HepG2 (cell line): ENCODE measurements around the gene SP140L. TPM values are rescaled to one million over a fixed set of nuclear protein-coding genes. Genes with fewer than 3 reads are reported as not detected.

ENCODE experiments used
- CBX2 ChIP-seq, 2 experiments: fragments of 200-600 bp in 1 of 2; sonication (generic); formaldehyde crosslinking in 1 of 2; IDR thresholded peaks; 2 replicates each; pipeline versions ENCODE4 v1.7.0 to v1.8.1; 2018 to 2022; ENCODE audit warnings: low read depth in 2 of 2, low read length in 1 of 2, mild to moderate bottlenecking in 1 of 2, missing genetic modification reagents in 1 of 2
- CCAR2 ChIP-seq: fragments of 200-400 bp; formaldehyde crosslinking; optimal IDR thresholded peaks from 2 replicates; pipeline ENCODE3; 2018; ENCODE audit warnings: low read depth, mild to moderate bottlenecking, low read length, moderate library complexity
- CCDC6 ChIP-seq: sonication (generic); formaldehyde crosslinking; IDR thresholded peaks from 2 replicates; pipeline ENCODE4 v1.8.1; 2022; ENCODE audit warnings: mild to moderate bottlenecking, missing genetic modification reagents, moderate library complexity
- KAT2B ChIP-seq: fragments of 150-350 bp; IDR thresholded peaks from 2 replicates; pipeline ENCODE4 v1.6.1; 2014; ENCODE audit warnings: low read depth, low read length, borderline replicate concordance
- MXI1 ChIP-seq: IDR thresholded peaks from 3 replicates; pipeline ENCODE4 v1.6.1; 2012; ENCODE audit warnings: low read depth, low read length, inconsistent platforms, borderline replicate concordance
- REL ChIP-seq: sonication (generic); formaldehyde crosslinking; conservative IDR thresholded peaks from 2 replicates; pipeline ENCODE4 v1.8.0; 2022; ENCODE audit warnings: mild to moderate bottlenecking, missing genetic modification reagents, moderate library complexity
- TOPORS ChIP-seq: sonication (generic); formaldehyde crosslinking; IDR thresholded peaks from 2 replicates; pipeline ENCODE4 v1.8.0; 2023; ENCODE audit warnings: mild to moderate bottlenecking, missing genetic modification reagents
- ZC3H4 ChIP-seq: sonication (generic); formaldehyde crosslinking; IDR thresholded peaks from 2 replicates; pipeline ENCODE4 v1.4.0; 2020; ENCODE audit warnings: missing genetic modification reagents, borderline replicate concordance
- ZNF138 ChIP-seq: sonication (generic); formaldehyde crosslinking; IDR thresholded peaks from 2 replicates; pipeline ENCODE4 v1.5.0; 2020; ENCODE audit warnings: mild to moderate bottlenecking, low read depth, missing genetic modification reagents
- ZNF17 ChIP-seq: sonication (generic); formaldehyde crosslinking; IDR thresholded peaks from 2 replicates; pipeline ENCODE4 v1.5.0; 2020; ENCODE audit warnings: mild to moderate bottlenecking, missing genetic modification reagents
- ZNF253 ChIP-seq: sonication (generic); formaldehyde crosslinking; IDR thresholded peaks from 2 replicates; pipeline ENCODE4 v1.8.0; 2022; ENCODE audit warnings: mild to moderate bottlenecking, missing genetic modification reagents, borderline replicate concordance
- ZNF292 ChIP-seq: sonication (generic); formaldehyde crosslinking; IDR thresholded peaks from 2 replicates; pipeline ENCODE4 v1.8.1; 2022; ENCODE audit warnings: mild to moderate bottlenecking, low read depth, missing genetic modification reagents, borderline replicate concordance
- ZNF331 ChIP-seq: sonication (generic); formaldehyde crosslinking; IDR thresholded peaks from 2 replicates; pipeline ENCODE4 v1.4.0; 2020; ENCODE audit warnings: missing genetic modification reagents
- ZNF629 ChIP-seq: sonication (generic); formaldehyde crosslinking; conservative IDR thresholded peaks from 2 replicates; pipeline ENCODE4 v1.5.0; 2020; ENCODE audit warnings: missing genetic modification reagents
- ZSCAN29 ChIP-seq: sonication (generic); formaldehyde crosslinking; conservative IDR thresholded peaks from 2 replicates; pipeline ENCODE4 v1.4.0; 2020; ENCODE audit warnings: mild to moderate bottlenecking, missing genetic modification reagents
- polyA plus RNA-seq, 8 experiments: library from polyadenylated mRNA; depleted of rRNA in 3 of 8; stranded (reverse) in 7 of 8; unstranded in 1 of 8; fragments of >200 nt; fragmentation: Illumina TruSeq in 4 of 8; extraction: Trizol in 4 of 8; gene quantifications; 2 replicates each; pipeline versions ENCODE4 v1.2.1 to v1.2.3, GENCODE V29; 2011 to 2016; ENCODE audit warnings: low read depth in 4 of 8, missing spikeins in 1 of 8, mixed read lengths in 1 of 8; ENCODE audit not compliant: insufficient read depth in 1 of 8
- total RNA-seq, 5 experiments: library from RNA; depleted of rRNA; stranded (reverse); fragments of >200 nt; fragmentation: Illumina TruSeq; extraction: Trizol; gene quantifications; 2 replicates each; pipeline ENCODE4 v1.2.3, GENCODE V29; 2016; ENCODE audit warnings: low read depth in 1 of 5
- TF ChIP-seq, protein P1 (sequence below): sonication (generic); formaldehyde crosslinking; IDR thresholded peaks from 2 replicates; pipeline ENCODE4 v1.5.0; 2020; ENCODE audit warnings: mild to moderate bottlenecking, missing genetic modification reagents, borderline replicate concordance
- TF ChIP-seq, protein P2 (sequence below): sonication (generic); formaldehyde crosslinking; IDR thresholded peaks from 2 replicates; pipeline ENCODE4 v1.9.0; 2021; ENCODE audit warnings: missing genetic modification reagents, borderline replicate concordance
- TF ChIP-seq, protein P3 (sequence below): sonication (generic); formaldehyde crosslinking; IDR thresholded peaks from 2 replicates; pipeline ENCODE4 v1.5.0; 2020; ENCODE audit warnings: missing genetic modification reagents, mild to moderate bottlenecking, borderline replicate concordance
- TF ChIP-seq, protein P4 (sequence below): sonication (generic); formaldehyde crosslinking; IDR thresholded peaks from 2 replicates; pipeline ENCODE4 v1.4.0; 2020; ENCODE audit warnings: low read depth, mild to moderate bottlenecking, missing genetic modification reagents

Gene SP140L
- total and polyA plus RNA-seq, 2 of the 13 experiments (the other 11 are each of a cell fraction or from before 2014, with no cell fraction given): 10.9 to 17.5 TPM

DNA sequence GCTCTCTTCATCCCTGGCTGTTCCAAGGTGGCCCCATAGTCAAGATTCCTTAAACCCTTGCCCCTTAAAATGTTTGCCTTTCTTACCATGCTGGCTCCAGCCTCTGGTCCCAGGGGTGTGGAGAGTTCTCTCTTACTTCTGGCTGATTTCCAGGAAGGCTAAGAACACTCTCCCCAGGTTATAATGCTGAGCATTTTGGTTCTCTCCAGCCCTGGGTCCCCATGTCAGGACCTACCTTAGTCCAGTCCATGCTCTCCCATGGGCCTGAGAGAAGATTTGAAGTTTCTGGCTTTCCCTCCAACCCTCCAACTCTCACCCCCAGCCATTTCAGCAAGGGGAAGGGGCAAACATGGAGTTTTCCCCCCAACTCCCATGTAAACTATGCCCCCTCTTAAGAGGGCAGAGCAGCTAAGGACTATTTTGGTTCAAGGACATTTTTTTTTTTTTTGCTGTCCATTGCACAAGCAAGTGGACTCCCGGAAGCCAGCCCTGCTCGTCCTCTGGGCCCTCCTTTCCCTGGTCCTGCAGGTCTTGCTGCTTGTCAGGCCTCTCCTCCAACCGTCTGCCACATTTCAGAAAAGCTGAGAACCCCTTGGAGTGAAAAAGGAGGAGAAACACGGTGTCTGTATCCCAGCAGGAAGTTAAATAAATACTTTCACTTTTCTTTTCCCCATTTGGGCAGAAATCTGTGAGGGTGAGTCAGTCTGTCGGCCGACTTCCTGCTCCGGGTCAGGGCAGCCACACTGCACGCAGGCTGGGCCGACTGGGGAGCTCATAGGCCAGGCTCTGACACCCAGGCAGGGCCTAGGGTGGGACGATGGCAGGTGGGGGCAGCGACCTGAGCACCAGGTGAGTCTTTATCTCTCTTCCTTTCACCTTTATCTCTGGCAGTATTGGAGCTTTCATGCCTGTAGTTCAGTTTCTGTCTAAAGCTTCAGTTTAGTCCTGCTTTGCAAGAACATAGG lies at the start of gene SP140L (continued):
- TF ChIP-seq ZNF331 (peak; percentile 72), MXI1 (peak; percentile 85; the same call in 2 of the 3 replicates), ZNF253 (CRISPR knock-in tag) (no peak), ZNF629 (CRISPR knock-in tag) (no peak), ZC3H4 (no peak), KAT2B (no peak), ZSCAN29 (no peak), TOPORS (peak; percentile 74; the same call in 1 of the 2 replicates), CBX2 (IDR thresholded peaks at IDR 0.05; ENCODE audit: low read depth, low read length) (no peak), CBX2 (CRISPR knock-in tag; IDR thresholded peaks at IDR 0.05; ENCODE audit: low read depth) (no peak), CCDC6 (CRISPR knock-in tag) (0 out of 2 replicates have a peak, but pooled peaks have one; percentile 52), ZNF292 (CRISPR knock-in tag) (peak; percentile 93), CCAR2 (no peak), REL (CRISPR knock-in tag) (no peak), ZNF17 (no peak), ZNF138 (CRISPR knock-in tag) (no peak)
- TF ChIP-seq, protein P1, sequence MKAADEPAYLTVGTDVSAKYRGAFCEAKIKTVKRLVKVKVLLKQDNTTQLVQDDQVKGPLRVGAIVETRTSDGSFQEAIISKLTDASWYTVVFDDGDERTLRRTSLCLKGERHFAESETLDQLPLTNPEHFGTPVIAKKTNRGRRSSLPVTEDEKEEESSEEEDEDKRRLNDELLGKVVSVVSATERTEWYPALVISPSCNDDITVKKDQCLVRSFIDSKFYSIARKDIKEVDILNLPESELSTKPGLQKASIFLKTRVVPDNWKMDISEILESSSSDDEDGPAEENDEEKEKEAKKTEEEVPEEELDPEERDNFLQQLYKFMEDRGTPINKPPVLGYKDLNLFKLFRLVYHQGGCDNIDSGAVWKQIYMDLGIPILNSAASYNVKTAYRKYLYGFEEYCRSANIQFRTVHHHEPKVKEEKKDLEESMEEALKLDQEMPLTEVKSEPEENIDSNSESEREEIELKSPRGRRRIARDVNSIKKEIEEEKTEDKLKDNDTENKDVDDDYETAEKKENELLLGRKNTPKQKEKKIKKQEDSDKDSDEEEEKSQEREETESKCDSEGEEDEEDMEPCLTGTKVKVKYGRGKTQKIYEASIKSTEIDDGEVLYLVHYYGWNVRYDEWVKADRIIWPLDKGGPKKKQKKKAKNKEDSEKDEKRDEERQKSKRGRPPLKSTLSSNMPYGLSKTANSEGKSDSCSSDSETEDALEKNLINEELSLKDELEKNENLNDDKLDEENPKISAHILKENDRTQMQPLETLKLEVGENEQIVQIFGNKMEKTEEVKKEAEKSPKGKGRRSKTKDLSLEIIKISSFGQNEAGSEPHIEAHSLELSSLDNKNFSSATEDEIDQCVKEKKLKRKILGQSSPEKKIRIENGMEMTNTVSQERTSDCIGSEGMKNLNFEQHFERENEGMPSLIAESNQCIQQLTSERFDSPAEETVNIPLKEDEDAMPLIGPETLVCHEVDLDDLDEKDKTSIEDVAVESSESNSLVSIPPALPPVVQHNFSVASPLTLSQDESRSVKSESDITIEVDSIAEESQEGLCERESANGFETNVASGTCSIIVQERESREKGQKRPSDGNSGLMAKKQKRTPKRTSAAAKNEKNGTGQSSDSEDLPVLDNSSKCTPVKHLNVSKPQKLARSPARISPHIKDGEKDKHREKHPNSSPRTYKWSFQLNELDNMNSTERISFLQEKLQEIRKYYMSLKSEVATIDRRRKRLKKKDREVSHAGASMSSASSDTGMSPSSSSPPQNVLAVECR: peak; percentile 89
- TF ChIP-seq, protein P2, sequence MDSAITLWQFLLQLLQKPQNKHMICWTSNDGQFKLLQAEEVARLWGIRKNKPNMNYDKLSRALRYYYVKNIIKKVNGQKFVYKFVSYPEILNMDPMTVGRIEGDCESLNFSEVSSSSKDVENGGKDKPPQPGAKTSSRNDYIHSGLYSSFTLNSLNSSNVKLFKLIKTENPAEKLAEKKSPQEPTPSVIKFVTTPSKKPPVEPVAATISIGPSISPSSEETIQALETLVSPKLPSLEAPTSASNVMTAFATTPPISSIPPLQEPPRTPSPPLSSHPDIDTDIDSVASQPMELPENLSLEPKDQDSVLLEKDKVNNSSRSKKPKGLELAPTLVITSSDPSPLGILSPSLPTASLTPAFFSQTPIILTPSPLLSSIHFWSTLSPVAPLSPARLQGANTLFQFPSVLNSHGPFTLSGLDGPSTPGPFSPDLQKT: no peak
- TF ChIP-seq, protein P3, sequence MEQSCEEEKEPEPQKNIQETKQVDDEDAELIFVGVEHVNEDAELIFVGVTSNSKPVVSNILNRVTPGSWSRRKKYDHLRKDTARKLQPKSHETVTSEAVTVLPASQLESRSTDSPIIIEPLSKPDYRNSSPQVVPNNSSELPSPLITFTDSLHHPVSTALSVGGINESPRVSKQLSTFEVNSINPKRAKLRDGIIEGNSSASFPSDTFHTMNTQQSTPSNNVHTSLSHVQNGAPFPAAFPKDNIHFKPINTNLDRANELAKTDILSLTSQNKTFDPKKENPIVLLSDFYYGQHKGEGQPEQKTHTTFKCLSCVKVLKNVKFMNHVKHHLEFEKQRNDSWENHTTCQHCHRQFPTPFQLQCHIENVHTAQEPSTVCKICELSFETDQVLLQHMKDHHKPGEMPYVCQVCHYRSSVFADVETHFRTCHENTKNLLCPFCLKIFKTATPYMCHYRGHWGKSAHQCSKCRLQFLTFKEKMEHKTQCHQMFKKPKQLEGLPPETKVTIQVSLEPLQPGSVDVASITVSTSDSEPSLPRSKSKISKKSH (CRISPR knock-in tag): no peak
- TF ChIP-seq, protein P4, sequence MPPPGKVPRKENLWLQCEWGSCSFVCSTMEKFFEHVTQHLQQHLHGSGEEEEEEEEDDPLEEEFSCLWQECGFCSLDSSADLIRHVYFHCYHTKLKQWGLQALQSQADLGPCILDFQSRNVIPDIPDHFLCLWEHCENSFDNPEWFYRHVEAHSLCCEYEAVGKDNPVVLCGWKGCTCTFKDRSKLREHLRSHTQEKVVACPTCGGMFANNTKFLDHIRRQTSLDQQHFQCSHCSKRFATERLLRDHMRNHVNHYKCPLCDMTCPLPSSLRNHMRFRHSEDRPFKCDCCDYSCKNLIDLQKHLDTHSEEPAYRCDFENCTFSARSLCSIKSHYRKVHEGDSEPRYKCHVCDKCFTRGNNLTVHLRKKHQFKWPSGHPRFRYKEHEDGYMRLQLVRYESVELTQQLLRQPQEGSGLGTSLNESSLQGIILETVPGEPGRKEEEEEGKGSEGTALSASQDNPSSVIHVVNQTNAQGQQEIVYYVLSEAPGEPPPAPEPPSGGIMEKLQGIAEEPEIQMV (CRISPR knock-in tag): no peak
